CD4-positive, alpha-beta T cell (primary cell): ENCODE measurements around the gene ZBTB8B. TPM values are rescaled to one million over a fixed set of nuclear protein-coding genes. Genes with fewer than 3 reads are reported as not detected.
"Not testable (repeated sequence)": the region's sequence is repeated elsewhere in the genome, so short reads cannot be mapped to it uniquely, and the experiment has no call there.

Experiments
- ATAC-seq: fragments of 200-7000 bp; cut with Tn5 transposase; one replicate; pipeline ENCODE4 v1.10.0; 2022; ENCODE audit warnings: mild to moderate bottlenecking; ENCODE audit not compliant: poor library complexity
- CTCF ChIA-PET: fragments of 350-600 bp; sonication (Branson Sonifier 250); formaldehyde crosslinking; loops from one replicate; lab custom pipeline; 2021; ENCODE audit warnings: antibody characterized with exemption, inconsistent platforms; lab: Charles Lee
- POLR2A ChIA-PET: fragments of 350-600 bp; sonication (Branson Sonifier 250); formaldehyde crosslinking; loops from one replicate; lab custom pipeline; 2021; ENCODE audit warnings: antibody characterized with exemption, inconsistent platforms; lab: Charles Lee
- DNase-seq, 14 experiments: peaks; one replicate each; pipeline ENCODE4 v3.0.0-alpha.2; 2013 to 2020; ENCODE audit warnings: mixed read lengths in 2 of 14
- H3K27ac ChIP-seq, 2 donors: one replicate each; pipeline versions ENCODE4 v1.5.1 to v1.7.0; 2013; ENCODE audit warnings: low read length in 2 of 2, low read depth in 1 of 2, mild to moderate bottlenecking in 1 of 2
- H3K27me3 ChIP-seq, 2 experiments: 1 replicate in 1 of 2; 2 replicates in 1 of 2; pipeline versions ENCODE4 v1.6.1 to v1.7.0; 2013; ENCODE audit warnings: low read length in 2 of 2, control low read depth in 1 of 2, mild to moderate bottlenecking in 1 of 2, moderate library complexity in 1 of 2; ENCODE audit not compliant: insufficient read depth in 2 of 2, control insufficient read depth in 1 of 2
- H3K36me3 ChIP-seq: one replicate; pipeline ENCODE4 v1.6.1; 2013; ENCODE audit warnings: low read length, control low read depth; ENCODE audit not compliant: insufficient read depth
- H3K4me1 ChIP-seq: one replicate; pipeline ENCODE4 v1.6.1; 2013; ENCODE audit warnings: low read length, control low read depth; ENCODE audit not compliant: insufficient read depth
- H3K4me3 ChIP-seq: one replicate; pipeline ENCODE4 v1.5.1; 2013; ENCODE audit warnings: mild to moderate bottlenecking, low read length, moderate library complexity
- H3K9me3 ChIP-seq, 2 experiments: 1 replicate in 1 of 2; 2 replicates in 1 of 2; pipeline versions ENCODE4 v1.6.1 to v1.7.0; 2013; ENCODE audit warnings: low read length in 2 of 2, mild to moderate bottlenecking in 2 of 2, control low read depth in 1 of 2, moderate library complexity in 1 of 2; ENCODE audit not compliant: control insufficient read depth in 1 of 2, insufficient read depth in 1 of 2
- H3K27ac Mint-ChIP-seq: one replicate; pipeline ENCODE4 v1.8.0; 2020; ENCODE audit warnings: mixed read lengths
- H3K27me3 Mint-ChIP-seq: one replicate; pipeline ENCODE4 v1.8.0; 2021; ENCODE audit warnings: mixed read lengths
- H3K36me3 Mint-ChIP-seq: one replicate; pipeline ENCODE4 v1.8.0; 2021; ENCODE audit warnings: low read depth, mixed read lengths
- H3K4me1 Mint-ChIP-seq: one replicate; pipeline ENCODE4 v1.8.0; 2021; ENCODE audit warnings: low read depth, mixed read lengths
- H3K4me3 Mint-ChIP-seq: one replicate; pipeline ENCODE4 v1.8.0; 2020; ENCODE audit warnings: mild to moderate bottlenecking, mixed read lengths
- H3K9me3 Mint-ChIP-seq: one replicate; pipeline ENCODE4 v1.8.0; 2020; ENCODE audit warnings: mixed read lengths
- intact Hi-C, 2 experiments: fragments of 100-400 bp; cut with DNase I in 1 of 2; cut with micrococcal nuclease in 1 of 2; formaldehyde crosslinking; loops; one replicate each; pipeline versions ENCODE4 v1.15.1 to v1.9.0; 2023 to 2025; cut with DNase I, micrococcal nuclease
- total RNA-seq, 174 experiments: library from RNA in 2 of 174; stranded (reverse) in 2 of 174; gene quantifications; one replicate each; pipeline ENCODE4 v1.2.3 and lab custom pipeline; 2021 to 2026
- TF ChIP-seq, protein P1 (sequence below): fragments of 200-600 bp; IDR thresholded peaks from one replicate; pipeline ENCODE4 v1.8.0; 2022; ENCODE audit warnings: antibody characterized with exemption, mild to moderate bottlenecking

ZBTB8B gene
- total RNA-seq, 2 experiments from 2014 or later: not detected

DNA sequence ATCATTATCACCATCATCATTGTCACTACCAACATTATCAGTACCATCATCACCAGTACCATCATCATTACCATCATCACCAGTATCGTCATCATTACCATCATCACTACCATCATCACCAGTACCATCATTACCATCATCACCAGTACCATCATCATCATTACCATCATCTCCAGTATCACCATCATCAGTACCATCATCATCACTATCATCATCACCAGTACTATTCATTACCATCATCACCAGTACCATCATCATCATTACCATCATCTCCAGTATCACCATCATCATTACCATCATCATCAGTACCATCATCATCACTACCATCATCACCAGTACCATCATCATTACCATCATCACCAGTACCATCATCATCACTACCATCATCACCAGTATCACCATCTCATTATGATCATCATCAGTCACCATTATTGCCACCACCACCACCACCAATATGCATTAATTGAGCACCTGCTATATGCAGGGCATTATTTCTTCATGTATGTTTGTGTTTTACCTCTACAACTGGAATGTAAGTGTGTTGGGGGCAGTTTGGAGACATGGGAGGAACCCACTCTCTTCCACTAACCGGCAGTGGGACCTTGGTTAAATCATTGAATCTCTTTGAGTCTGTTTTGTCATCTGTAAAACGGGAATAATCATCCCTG is 7.0 kb downstream of the ZBTB8B start:
- H3K4me1 Mint-ChIP-seq: no peaks in the 10 kb centered on the region
- no peak overlapping the region for H3K27ac ChIP-seq
- ChIA-PET CTCF (no interaction called here), POLR2A (no interaction called here)
- H3K9me3 Mint-ChIP-seq: no peaks in the 10 kb centered on the region
- H3K36me3 Mint-ChIP-seq: no peaks in the 10 kb centered on the region
- intact Hi-C loops: no loop called here
- ATAC-seq (no peak), DNase-seq (no peak)
- peaks cover 38% of the 10 kb centered on the region for H3K27me3 Mint-ChIP-seq
- no peaks in the 10 kb centered on the region for H3K4me1 ChIP-seq
- no peak overlapping the region for H3K4me3 Mint-ChIP-seq
- H3K36me3 ChIP-seq: no peaks in the 10 kb centered on the region
- no peaks in the 10 kb centered on the region for H3K9me3 ChIP-seq
- TF ChIP-seq, protein P1, sequence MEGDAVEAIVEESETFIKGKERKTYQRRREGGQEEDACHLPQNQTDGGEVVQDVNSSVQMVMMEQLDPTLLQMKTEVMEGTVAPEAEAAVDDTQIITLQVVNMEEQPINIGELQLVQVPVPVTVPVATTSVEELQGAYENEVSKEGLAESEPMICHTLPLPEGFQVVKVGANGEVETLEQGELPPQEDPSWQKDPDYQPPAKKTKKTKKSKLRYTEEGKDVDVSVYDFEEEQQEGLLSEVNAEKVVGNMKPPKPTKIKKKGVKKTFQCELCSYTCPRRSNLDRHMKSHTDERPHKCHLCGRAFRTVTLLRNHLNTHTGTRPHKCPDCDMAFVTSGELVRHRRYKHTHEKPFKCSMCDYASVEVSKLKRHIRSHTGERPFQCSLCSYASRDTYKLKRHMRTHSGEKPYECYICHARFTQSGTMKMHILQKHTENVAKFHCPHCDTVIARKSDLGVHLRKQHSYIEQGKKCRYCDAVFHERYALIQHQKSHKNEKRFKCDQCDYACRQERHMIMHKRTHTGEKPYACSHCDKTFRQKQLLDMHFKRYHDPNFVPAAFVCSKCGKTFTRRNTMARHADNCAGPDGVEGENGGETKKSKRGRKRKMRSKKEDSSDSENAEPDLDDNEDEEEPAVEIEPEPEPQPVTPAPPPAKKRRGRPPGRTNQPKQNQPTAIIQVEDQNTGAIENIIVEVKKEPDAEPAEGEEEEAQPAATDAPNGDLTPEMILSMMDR: no peak
- no peak overlapping the region for H3K27ac Mint-ChIP-seq
- no peak overlapping the region for H3K4me3 ChIP-seq
- peaks cover 18 to 25% of the 10 kb centered on the region in 2 experiments for H3K27me3 ChIP-seq

DNA sequence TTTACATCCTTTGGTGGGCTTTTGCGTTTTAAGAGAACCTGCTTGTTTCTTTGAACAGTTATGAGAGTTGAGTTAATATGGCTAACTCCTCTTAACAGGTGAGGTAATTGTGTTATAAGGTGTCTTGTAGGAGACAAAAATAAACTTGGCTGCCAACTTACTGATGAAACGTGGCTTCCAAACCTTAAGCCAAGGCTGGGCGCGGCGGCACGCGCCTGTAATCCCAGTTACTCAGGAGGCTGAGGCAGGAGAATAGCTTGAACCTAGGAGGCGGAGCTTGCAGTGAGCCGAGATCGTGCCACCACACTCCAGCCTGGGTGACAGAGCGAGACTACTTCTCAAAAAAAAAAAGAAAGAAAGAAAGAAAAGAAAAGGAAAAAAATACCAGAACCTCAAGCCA is 8.1 kb downstream of the ZBTB8B start:
- H3K4me3 Mint-ChIP-seq, H3K27ac Mint-ChIP-seq, H3K27ac ChIP-seq, H3K9me3 Mint-ChIP-seq, H3K4me1 Mint-ChIP-seq, H3K4me1 ChIP-seq, ATAC-seq, H3K4me3 ChIP-seq, H3K9me3 ChIP-seq, DNase-seq, POLR2A ChIA-PET, H3K36me3 ChIP-seq, H3K36me3 Mint-ChIP-seq, intact Hi-C loops: not testable (repeated sequence)
- H3K27me3 Mint-ChIP-seq: peaks cover 37% of the 10 kb centered on the region
- CTCF ChIA-PET: interaction anchor here (1.0 kb wide), 1 partner anchor 47 kb away, joined by 5 read pairs; no protein-coding TSS in a partner anchor
- H3K27me3 ChIP-seq: peaks cover 11 to 20% of the 10 kb centered on the region in 2 experiments

DNA sequence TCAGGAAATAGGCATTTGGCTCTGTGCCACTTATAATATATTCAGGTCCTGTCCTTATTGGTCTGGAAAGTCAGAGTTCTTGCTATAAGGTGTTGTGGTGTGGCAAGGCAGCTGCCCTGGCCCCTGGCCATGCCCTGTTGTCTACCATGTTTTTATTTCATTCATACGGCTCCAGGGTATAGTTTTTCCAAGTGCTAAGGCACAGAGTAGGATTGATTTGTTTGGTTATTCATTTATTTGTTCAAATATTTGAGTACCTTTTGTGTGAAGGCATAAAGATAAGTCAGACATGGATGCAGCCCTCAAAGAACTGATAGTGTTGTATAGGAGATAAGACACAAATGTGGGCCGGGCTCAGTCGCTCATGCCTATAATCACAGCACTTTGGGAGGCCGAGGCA is 10.1 kb downstream of the ZBTB8B start:
- ATAC-seq: no peak
- Histone ChIP-seq H3K4me1 (no peaks in the 10 kb centered on the region), H3K36me3 (no peaks in the 10 kb centered on the region), H3K9me3 (no peaks in the 10 kb centered on the region), H3K4me3 (no peak overlapping the region), H3K27ac (no peak overlapping the region), H3K27me3 (peaks cover 0 to 13% of the 10 kb centered on the region in 2 experiments)
- Mint-ChIP-seq H3K4me3 (no peak overlapping the region), H3K36me3 (no peaks in the 10 kb centered on the region), H3K9me3 (no peaks in the 10 kb centered on the region), H3K27ac (no peak overlapping the region), H3K4me1 (no peaks in the 10 kb centered on the region), H3K27me3 (peaks cover 34% of the 10 kb centered on the region)
- TF ChIP-seq, protein P1: no peak
- intact Hi-C loops: no loop called here
- DNase-seq: no peak
- ChIA-PET CTCF (no interaction called here), POLR2A (no interaction called here)

DNA sequence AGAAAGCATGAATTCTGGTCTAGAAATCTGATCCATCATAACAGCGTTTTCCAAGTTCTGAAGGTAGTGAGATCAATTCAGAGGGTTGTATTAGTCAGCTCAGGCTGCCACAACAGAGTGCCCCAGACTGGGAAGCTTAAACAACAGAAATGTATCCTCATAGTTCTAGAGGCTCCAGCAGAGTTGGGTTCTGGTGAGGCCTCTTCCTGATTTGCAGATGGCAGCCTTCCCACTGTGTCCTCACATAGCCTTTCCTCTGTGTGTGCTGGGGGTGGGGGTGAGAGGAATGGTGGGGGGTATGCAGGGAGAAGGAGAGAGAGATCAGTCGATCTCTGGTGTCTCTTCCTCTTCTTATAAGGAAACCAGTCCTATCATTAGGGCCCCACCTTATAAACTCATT is 15.1 kb downstream of the ZBTB8B start:
- Histone ChIP-seq H3K9me3 (no peaks in the 10 kb centered on the region), H3K4me3 (no peak overlapping the region), H3K27me3 (peaks cover 0 to 3% of the 10 kb centered on the region in 2 experiments), H3K4me1 (no peaks in the 10 kb centered on the region), H3K27ac (no peak overlapping the region), H3K36me3 (no peaks in the 10 kb centered on the region)
- H3K27me3 Mint-ChIP-seq: peaks cover 40% of the 10 kb centered on the region
- ChIA-PET POLR2A (no interaction called here), CTCF (interaction anchor here (0.7 kb wide), 1 partner anchor 538 kb away, joined by 3 read pairs; no protein-coding TSS in a partner anchor)
- H3K4me3 Mint-ChIP-seq: no peak overlapping the region
- no peaks in the 10 kb centered on the region for H3K4me1 Mint-ChIP-seq
- intact Hi-C loops: no loop called here
- ATAC-seq: no peak
- H3K36me3 Mint-ChIP-seq: no peaks in the 10 kb centered on the region
- no peak for DNase-seq
- H3K27ac Mint-ChIP-seq: no peak overlapping the region
- TF ChIP-seq, protein P1: no peak
- no peaks in the 10 kb centered on the region for H3K9me3 Mint-ChIP-seq
